Fibroblast of lung (primary cell): ENCODE results near the gene CLDN7. TPM values are rescaled to one million over a fixed set of nuclear protein-coding genes. Genes with fewer than 3 reads are reported as not detected.

ENCODE experiments used
- DNase-seq, 2 donors: peaks; one replicate each; pipeline versions ENCODE4 v3.0.0 to v3.0.0-alpha.2; 2010; ENCODE audit warnings: low read depth in 2 of 2
- H2AFZ ChIP-seq: 2 replicates; pipeline ENCODE4 v1.5.1; 2012; ENCODE audit warnings: low read length, control low read depth, inconsistent platforms
- H3K27ac ChIP-seq: 2 replicates; pipeline ENCODE4 v1.5.1; 2011; ENCODE audit warnings: low read length, control low read depth; ENCODE audit not compliant: insufficient read depth
- H3K27me3 ChIP-seq: 2 replicates; pipeline ENCODE4 v1.5.1; 2011; ENCODE audit warnings: mild to moderate bottlenecking, low read length; ENCODE audit not compliant: control insufficient read depth, insufficient read depth
- H3K36me3 ChIP-seq: 2 replicates; pipeline ENCODE4 v1.5.1; 2011; ENCODE audit warnings: low read length; ENCODE audit not compliant: control insufficient read depth, insufficient read depth
- H3K4me1 ChIP-seq: 2 replicates; pipeline ENCODE4 v1.5.1; 2011; ENCODE audit warnings: low read length; ENCODE audit not compliant: control insufficient read depth, insufficient read depth; ENCODE audit errors: extremely low read depth
- H3K4me2 ChIP-seq: 2 replicates; pipeline ENCODE4 v1.5.1; 2011; ENCODE audit warnings: low read length, control low read depth; ENCODE audit not compliant: insufficient read depth; ENCODE audit errors: extremely low read depth
- H3K4me3 ChIP-seq, 4 experiments: fragments of 200-600 bp in 1 of 4; sonication (generic) in 1 of 4; replicated peaks in 1 of 4; 2 replicates each; pipeline ENCODE4 v1.5.1; 2011 to 2016; ENCODE audit warnings: low read length in 4 of 4, low read depth in 3 of 4, mild to moderate bottlenecking in 3 of 4, control low read depth in 2 of 4, inconsistent platforms in 1 of 4, mixed read lengths in 1 of 4; ENCODE audit not compliant: insufficient read depth in 1 of 4; ENCODE audit errors: control extremely low read depth in 1 of 4
- H3K79me2 ChIP-seq: 2 replicates; pipeline ENCODE4 v1.5.1; 2012; ENCODE audit warnings: mild to moderate bottlenecking, low read length, inconsistent platforms; ENCODE audit not compliant: control insufficient read depth, insufficient read depth
- H3K9ac ChIP-seq: 2 replicates; pipeline ENCODE4 v1.5.1; 2011; ENCODE audit warnings: mild to moderate bottlenecking, low read length, control low read depth; ENCODE audit not compliant: insufficient read depth
- H3K9me3 ChIP-seq: 2 replicates; pipeline ENCODE4 v1.5.1; 2012; ENCODE audit warnings: low read depth, low read length; ENCODE audit not compliant: control insufficient read depth, insufficient read depth
- H4K20me1 ChIP-seq: 2 replicates; pipeline ENCODE4 v1.5.1; 2011; ENCODE audit warnings: low read length; ENCODE audit not compliant: control insufficient read depth, insufficient read depth; ENCODE audit errors: extremely low read depth
- EZH2 ChIP-seq: IDR thresholded peaks from 2 replicates; pipeline ENCODE4 v1.5.1; 2012; ENCODE audit warnings: low read length, control low read depth, mild to moderate bottlenecking; ENCODE audit errors: missing control alignments
- polyA plus RNA-seq, 2 donors: library from polyadenylated mRNA; depleted of rRNA in 1 of 2; stranded (reverse) in 1 of 2; unstranded in 1 of 2; fragments of >200 nt; gene quantifications; 2 replicates each; pipeline ENCODE4 v1.2.1, GENCODE V29; 2011 to 2012; ENCODE audit warnings: missing spikeins in 1 of 2
- total RNA-seq: library from RNA; depleted of rRNA; stranded (reverse); fragments of >200 nt; gene quantifications from 2 replicates; pipeline ENCODE4 v1.2.1, GENCODE V29; 2014
- TF ChIP-seq, protein P1 (sequence below), 2 donors: IDR thresholded peaks in 1 of 2; conservative IDR thresholded peaks in 1 of 2; 1 replicate in 1 of 2; 2 replicates in 1 of 2; pipeline ENCODE4 v1.5.1; 2011 to 2012; ENCODE audit warnings: low read length in 2 of 2, control low read depth in 1 of 2, inconsistent platforms in 1 of 2, low read depth in 1 of 2, mild to moderate bottlenecking in 1 of 2

Gene CLDN7
- total and polyA plus RNA-seq, 2 donors (not counting 1 experiment from before 2014, with no cell fraction given), result 1.0 to 17.2 TPM

DNA sequence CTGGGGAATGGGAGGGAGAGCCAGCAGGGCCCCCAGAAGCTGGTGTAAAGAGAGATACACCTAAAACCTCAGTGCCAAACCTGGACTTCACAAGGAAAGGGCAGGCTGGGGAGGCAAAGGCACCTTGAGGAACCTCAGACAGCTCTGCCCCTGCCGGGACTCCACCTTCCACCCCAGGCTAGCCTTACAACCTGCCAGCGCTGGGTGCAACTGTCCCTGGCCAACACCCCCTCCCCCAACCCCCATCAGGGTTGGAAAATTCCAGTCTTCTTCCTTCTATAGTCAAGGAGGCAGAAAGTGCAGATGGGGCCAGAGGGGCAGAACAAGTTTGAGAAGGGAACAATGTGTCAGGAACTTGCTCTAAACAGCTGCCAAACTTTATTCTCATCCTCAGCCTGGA, 29.9 kb upstream of the CLDN7 start:
- Histone ChIP-seq H3K27me3 (peaks cover 38% of the 10 kb centered on the region), H3K79me2 (no peaks in the 10 kb centered on the region)

GRCh38 chr17:7290685-7291084, 28.4 kb upstream of the CLDN7 start:
- H3K27me3 ChIP-seq, result peaks cover 44% of the 10 kb centered on the region
- no peak for DNase-seq

More for the DNA sequence above, 29.9 kb upstream of the CLDN7 start:
- no peak overlapping the region for H2AFZ ChIP-seq
- H3K4me3 ChIP-seq, result no peak overlapping the region
- H3K9ac ChIP-seq, result no peak overlapping the region
- H3K4me2 ChIP-seq, result no peak overlapping the region
- no peaks in the 10 kb centered on the region for H3K4me1 ChIP-seq
- no peaks in the 10 kb centered on the region for H4K20me1 ChIP-seq
- H3K36me3 ChIP-seq, result no peaks in the 10 kb centered on the region
- no peak for DNase-seq
- no peak overlapping the region for H3K27ac ChIP-seq
- H3K9me3 ChIP-seq, result no peaks in the 10 kb centered on the region
- TF ChIP-seq, protein P1, sequence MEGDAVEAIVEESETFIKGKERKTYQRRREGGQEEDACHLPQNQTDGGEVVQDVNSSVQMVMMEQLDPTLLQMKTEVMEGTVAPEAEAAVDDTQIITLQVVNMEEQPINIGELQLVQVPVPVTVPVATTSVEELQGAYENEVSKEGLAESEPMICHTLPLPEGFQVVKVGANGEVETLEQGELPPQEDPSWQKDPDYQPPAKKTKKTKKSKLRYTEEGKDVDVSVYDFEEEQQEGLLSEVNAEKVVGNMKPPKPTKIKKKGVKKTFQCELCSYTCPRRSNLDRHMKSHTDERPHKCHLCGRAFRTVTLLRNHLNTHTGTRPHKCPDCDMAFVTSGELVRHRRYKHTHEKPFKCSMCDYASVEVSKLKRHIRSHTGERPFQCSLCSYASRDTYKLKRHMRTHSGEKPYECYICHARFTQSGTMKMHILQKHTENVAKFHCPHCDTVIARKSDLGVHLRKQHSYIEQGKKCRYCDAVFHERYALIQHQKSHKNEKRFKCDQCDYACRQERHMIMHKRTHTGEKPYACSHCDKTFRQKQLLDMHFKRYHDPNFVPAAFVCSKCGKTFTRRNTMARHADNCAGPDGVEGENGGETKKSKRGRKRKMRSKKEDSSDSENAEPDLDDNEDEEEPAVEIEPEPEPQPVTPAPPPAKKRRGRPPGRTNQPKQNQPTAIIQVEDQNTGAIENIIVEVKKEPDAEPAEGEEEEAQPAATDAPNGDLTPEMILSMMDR (conservative IDR thresholded peaks at IDR 0.05 in 1 of 2, IDR thresholded peaks at IDR 0.05 in 1 of 2; ENCODE audit: low read depth in 1 of 2, low read length in 2 of 2), result no peak
- TF ChIP-seq EZH2, result no peak

GRCh38 chr17:7290166-7290565, 27.9 kb upstream of the CLDN7 start:
- Histone ChIP-seq H3K27ac (no peak overlapping the region), H4K20me1 (no peaks in the 10 kb centered on the region), H2AFZ (no peak overlapping the region), H3K36me3 (no peaks in the 10 kb centered on the region), H3K9ac (no peak overlapping the region), H3K4me3 (no peak overlapping the region), H3K79me2 (no peaks in the 10 kb centered on the region), H3K9me3 (no peaks in the 10 kb centered on the region), H3K4me1 (no peaks in the 10 kb centered on the region), H3K27me3 (peaks cover 49% of the 10 kb centered on the region), H3K4me2 (no peak overlapping the region)
- TF ChIP-seq, protein P1 (conservative IDR thresholded peaks at IDR 0.05 in 1 of 2, IDR thresholded peaks at IDR 0.05 in 1 of 2; ENCODE audit: low read depth in 1 of 2, low read length in 2 of 2), result no peak
- TF ChIP-seq EZH2, result no peak
- DNase-seq, result no peak

More at GRCh38 chr17:7290685-7291084, 28.4 kb upstream of the CLDN7 start:
- Histone ChIP-seq H3K4me1 (no peaks in the 10 kb centered on the region), H3K36me3 (no peaks in the 10 kb centered on the region), H2AFZ (no peak overlapping the region), H3K27ac (no peak overlapping the region), H3K4me2 (no peak overlapping the region), H3K9ac (no peak overlapping the region), H3K9me3 (no peaks in the 10 kb centered on the region), H3K79me2 (no peaks in the 10 kb centered on the region), H4K20me1 (no peaks in the 10 kb centered on the region), H3K4me3 (no peak overlapping the region)
- TF ChIP-seq EZH2, result no peak
- TF ChIP-seq, protein P1 (conservative IDR thresholded peaks at IDR 0.05 in 1 of 2, IDR thresholded peaks at IDR 0.05 in 1 of 2; ENCODE audit: low read depth in 1 of 2, low read length in 2 of 2), result no peak
